ENCODE data around the gene FGFR3. TPM values are rescaled to one million over a fixed set of nuclear protein-coding genes. Genes with fewer than 3 reads are reported as not detected.

Gene FGFR3
- total RNA-seq, 1 experiment from 2014 or later: 8.2 TPM

GRCh38 chr4:1821679-1822567 is 28.8 kb downstream of the FGFR3 start:
- H3K36me3 ChIP-seq (ENCODE audit: control insufficient read depth, insufficient read depth, low read length): peaks cover 3% of the 10 kb centered on the region; the same call in 1 of the 2 replicates
- ATAC-seq: no peak
- intact Hi-C loops (cut with micrococcal nuclease; ENCODE audit: unreplicated experiment): no loop called here
- H3K4me1 ChIP-seq (ENCODE audit: control insufficient read depth, insufficient read depth, low read length): no peaks in the 10 kb centered on the region
- no peaks in the 10 kb centered on the region for H3K9me3 ChIP-seq (ENCODE audit: control insufficient read depth, insufficient read depth, low read depth, low read length)
- no peak for DNase-seq (ENCODE audit: low read depth, low spot score)
- H3K27me3 ChIP-seq (ENCODE audit: control insufficient read depth, insufficient read depth, low read length): no peaks in the 10 kb centered on the region
- in situ Hi-C loops (cut with HindIII; ENCODE audit: low pct_unique_long_range_greater_than_20kb, low sequenced_read_pairs): no loop called here
- TF ChIP-seq TCF7L2 (IDR thresholded peaks at IDR 0.05; ENCODE audit: low read depth, low read length) (no peak), POLR2AphosphoS5 (IDR thresholded peaks at IDR 0.05; ENCODE audit: low read depth, low read length) (no peak), CTCF (IDR thresholded peaks at IDR 0.05) (no peak), SIN3A (IDR thresholded peaks at IDR 0.05; ENCODE audit: borderline replicate concordance, insufficient read depth, low read depth, low read length) (no peak), REST (IDR thresholded peaks at IDR 0.05; ENCODE audit: insufficient read depth in 1 of 2, low read depth in 2 of 2, low read length in 1 of 2) (no peak)
- H3K27ac ChIP-seq (ENCODE audit: low read length): no peak overlapping the region
- BruUV-seq (replicated peaks): no TSS peak
- ChIA-PET POLR2A (no interaction called here), CTCF (no interaction called here)
- no peak overlapping the region for H3K4me3 ChIP-seq (ENCODE audit: low read depth in 2 of 2, low read length in 2 of 2)

- intact Hi-C loops (cut with micrococcal nuclease; ENCODE audit: unreplicated experiment) (no loop called here), in situ Hi-C loops (cut with HindIII; ENCODE audit: low pct_unique_long_range_greater_than_20kb, low sequenced_read_pairs) (no loop called here)
- ChIA-PET CTCF (interaction anchor here (0.6 kb wide), 1 partner anchor 87 kb away, joined by 5 read pairs; no protein-coding TSS in a partner anchor), POLR2A (no interaction called here)
- Histone ChIP-seq H3K9me3 (ENCODE audit: control insufficient read depth, insufficient read depth, low read depth, low read length) (no peaks in the 10 kb centered on the region), H3K4me1 (ENCODE audit: control insufficient read depth, insufficient read depth, low read length) (no peaks in the 10 kb centered on the region), H3K27ac (ENCODE audit: low read length) (no peak overlapping the region), H3K27me3 (ENCODE audit: control insufficient read depth, insufficient read depth, low read length) (no peaks in the 10 kb centered on the region), H3K4me3 (ENCODE audit: low read depth in 2 of 2, low read length in 2 of 2) (no peak overlapping the region), H3K36me3 (ENCODE audit: control insufficient read depth, insufficient read depth, low read length) (peaks cover 3% of the 10 kb centered on the region; the same call in 1 of the 2 replicates)
- TF ChIP-seq POLR2AphosphoS5 (IDR thresholded peaks at IDR 0.05; ENCODE audit: low read depth, low read length) (no peak), CTCF (IDR thresholded peaks at IDR 0.05) (no peak), SIN3A (IDR thresholded peaks at IDR 0.05; ENCODE audit: borderline replicate concordance, insufficient read depth, low read depth, low read length) (no peak), TCF7L2 (IDR thresholded peaks at IDR 0.05; ENCODE audit: low read depth, low read length) (no peak)
- BruUV-seq (replicated peaks): no TSS peak
- DNase-seq (ENCODE audit: low read depth, low spot score) (no peak), ATAC-seq (no peak)
Observed at GRCh38 chr4:1822568-1823544, 29.8 kb downstream of the FGFR3 start.
